ENCODE data around the gene TAPBPL.

TAPBPL gene

DNA sequence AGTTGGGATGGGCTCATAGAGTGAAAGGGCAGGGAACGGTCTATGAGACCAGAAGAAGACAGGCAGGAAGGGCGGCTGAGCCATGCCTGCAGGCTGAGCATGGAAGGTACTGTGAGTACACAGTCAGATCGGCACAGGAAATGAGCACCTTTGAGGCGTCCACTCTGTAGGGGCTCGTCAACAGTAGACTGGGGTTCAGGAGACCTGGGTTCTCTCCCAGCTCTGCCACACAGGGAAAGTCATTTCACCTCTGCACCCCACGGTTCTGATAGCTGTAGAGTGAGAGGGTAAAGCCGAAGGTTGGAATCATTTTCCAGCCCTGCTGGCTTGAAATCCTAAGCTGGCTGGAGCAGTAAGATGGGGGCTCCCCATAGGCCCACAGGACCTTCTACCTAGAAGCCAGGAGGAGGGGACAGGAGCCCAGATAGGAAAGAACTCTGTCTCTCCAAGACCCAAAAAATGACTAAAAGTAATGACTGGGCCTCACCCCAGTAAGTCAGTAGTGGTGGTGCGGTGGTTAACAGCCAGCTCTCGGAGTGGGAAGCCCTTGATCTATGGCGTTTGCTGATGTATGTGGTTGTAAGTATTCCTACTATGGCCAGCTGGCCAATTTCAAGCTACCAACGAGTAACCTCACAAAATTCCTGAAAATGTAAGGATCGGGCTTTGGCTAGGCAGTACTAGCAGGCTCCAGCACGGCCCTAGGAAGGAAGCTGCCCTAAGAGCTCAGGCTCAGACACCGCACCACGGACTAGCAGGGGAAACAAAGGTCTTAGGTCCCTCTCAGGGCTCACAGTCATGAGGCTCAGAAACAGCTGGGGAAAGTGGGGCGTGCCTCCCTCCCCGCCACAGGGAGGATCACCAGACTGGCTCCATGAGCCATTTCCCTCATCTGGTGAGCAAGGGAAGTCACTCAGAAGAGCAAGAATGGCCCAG lies 17.4 kb upstream of the TAPBPL start:
- TF ChIP-seq TAF1 (IDR thresholded peaks at IDR 0.05; ENCODE audit: low read depth) (no peak), YY1 (IDR thresholded peaks at IDR 0.05; ENCODE audit: low read depth) (no peak), ZBTB7A (IDR thresholded peaks at IDR 0.05; ENCODE audit: low read depth) (no peak), RAD21 (IDR thresholded peaks at IDR 0.05; ENCODE audit: low read depth) (no peak), TEAD4 (IDR thresholded peaks at IDR 0.05) (no peak), CREB1 (IDR thresholded peaks at IDR 0.05; ENCODE audit: low read depth) (no peak)

DNA sequence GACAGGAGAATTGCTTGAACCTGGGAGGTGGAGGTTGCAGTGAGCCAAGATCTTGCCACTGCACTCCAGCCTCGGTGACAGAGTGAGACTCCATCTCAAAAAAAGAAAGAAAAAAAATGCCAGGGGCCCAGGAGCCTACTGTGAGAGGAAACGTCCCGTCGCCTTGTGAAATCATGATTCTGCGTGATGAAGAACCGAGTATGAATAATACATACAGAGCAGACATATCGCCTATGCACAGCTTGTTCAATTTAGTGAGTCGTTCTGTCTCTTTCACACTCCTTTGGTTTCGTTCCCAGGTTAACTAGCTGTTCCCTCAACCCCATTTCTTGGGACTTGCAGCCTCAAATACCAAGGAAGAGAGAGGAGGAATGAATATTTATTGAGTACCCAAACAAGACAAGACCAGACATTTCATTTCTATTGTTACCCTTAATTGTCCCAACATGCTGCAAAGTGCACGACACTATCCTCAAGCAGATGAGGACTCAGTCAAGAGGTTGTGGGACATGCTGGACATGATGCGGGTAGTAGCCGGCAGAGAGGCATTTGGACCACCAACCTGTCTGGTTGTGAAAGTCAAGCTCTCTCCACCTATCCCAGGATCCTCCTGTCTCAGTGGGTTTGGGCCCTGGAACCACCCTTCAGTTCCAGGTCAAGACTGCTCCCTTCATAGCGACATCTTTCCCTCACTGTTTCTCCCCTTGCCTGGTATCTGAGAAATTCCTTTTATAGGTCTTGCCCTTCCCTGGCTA lies 15.7 kb upstream of the TAPBPL start:
- no peak for TF ChIP-seq CEBPB (IDR thresholded peaks at IDR 0.05)
- TF ChIP-seq, protein P1, sequence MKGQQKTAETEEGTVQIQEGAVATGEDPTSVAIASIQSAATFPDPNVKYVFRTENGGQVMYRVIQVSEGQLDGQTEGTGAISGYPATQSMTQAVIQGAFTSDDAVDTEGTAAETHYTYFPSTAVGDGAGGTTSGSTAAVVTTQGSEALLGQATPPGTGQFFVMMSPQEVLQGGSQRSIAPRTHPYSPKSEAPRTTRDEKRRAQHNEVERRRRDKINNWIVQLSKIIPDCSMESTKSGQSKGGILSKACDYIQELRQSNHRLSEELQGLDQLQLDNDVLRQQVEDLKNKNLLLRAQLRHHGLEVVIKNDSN (IDR thresholded peaks at IDR 0.05): no peak
- TF ChIP-seq ZBTB7A (IDR thresholded peaks at IDR 0.05; ENCODE audit: low read depth): no peak
- TF ChIP-seq YY1 (IDR thresholded peaks at IDR 0.05; ENCODE audit: low read depth): no peak
- no peak for TF ChIP-seq EP300 (IDR thresholded peaks at IDR 0.05; ENCODE audit: borderline replicate concordance)
- TF ChIP-seq FOXM1 (IDR thresholded peaks at IDR 0.05; ENCODE audit: borderline replicate concordance, low read depth): no peak
- no peak for TF ChIP-seq CREB1 (IDR thresholded peaks at IDR 0.05; ENCODE audit: low read depth)
- no peak for TF ChIP-seq EGR1 (IDR thresholded peaks at IDR 0.05)
- TF ChIP-seq TCF12 (IDR thresholded peaks at IDR 0.05; ENCODE audit: low read depth): no peak
- TF ChIP-seq, protein P2, sequence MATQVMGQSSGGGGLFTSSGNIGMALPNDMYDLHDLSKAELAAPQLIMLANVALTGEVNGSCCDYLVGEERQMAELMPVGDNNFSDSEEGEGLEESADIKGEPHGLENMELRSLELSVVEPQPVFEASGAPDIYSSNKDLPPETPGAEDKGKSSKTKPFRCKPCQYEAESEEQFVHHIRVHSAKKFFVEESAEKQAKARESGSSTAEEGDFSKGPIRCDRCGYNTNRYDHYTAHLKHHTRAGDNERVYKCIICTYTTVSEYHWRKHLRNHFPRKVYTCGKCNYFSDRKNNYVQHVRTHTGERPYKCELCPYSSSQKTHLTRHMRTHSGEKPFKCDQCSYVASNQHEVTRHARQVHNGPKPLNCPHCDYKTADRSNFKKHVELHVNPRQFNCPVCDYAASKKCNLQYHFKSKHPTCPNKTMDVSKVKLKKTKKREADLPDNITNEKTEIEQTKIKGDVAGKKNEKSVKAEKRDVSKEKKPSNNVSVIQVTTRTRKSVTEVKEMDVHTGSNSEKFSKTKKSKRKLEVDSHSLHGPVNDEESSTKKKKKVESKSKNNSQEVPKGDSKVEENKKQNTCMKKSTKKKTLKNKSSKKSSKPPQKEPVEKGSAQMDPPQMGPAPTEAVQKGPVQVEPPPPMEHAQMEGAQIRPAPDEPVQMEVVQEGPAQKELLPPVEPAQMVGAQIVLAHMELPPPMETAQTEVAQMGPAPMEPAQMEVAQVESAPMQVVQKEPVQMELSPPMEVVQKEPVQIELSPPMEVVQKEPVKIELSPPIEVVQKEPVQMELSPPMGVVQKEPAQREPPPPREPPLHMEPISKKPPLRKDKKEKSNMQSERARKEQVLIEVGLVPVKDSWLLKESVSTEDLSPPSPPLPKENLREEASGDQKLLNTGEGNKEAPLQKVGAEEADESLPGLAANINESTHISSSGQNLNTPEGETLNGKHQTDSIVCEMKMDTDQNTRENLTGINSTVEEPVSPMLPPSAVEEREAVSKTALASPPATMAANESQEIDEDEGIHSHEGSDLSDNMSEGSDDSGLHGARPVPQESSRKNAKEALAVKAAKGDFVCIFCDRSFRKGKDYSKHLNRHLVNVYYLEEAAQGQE (IDR thresholded peaks at IDR 0.05; ENCODE audit: low read depth): no peak
- TF ChIP-seq TAF1 (IDR thresholded peaks at IDR 0.05; ENCODE audit: low read depth): no peak
- TF ChIP-seq NFIC (IDR thresholded peaks at IDR 0.05): no peak
- no peak for TF ChIP-seq RAD21 (IDR thresholded peaks at IDR 0.05; ENCODE audit: low read depth)
- TF ChIP-seq, protein P3, sequence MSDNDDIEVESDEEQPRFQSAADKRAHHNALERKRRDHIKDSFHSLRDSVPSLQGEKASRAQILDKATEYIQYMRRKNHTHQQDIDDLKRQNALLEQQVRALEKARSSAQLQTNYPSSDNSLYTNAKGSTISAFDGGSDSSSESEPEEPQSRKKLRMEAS (IDR thresholded peaks at IDR 0.05): no peak
- no peak for TF ChIP-seq TEAD4 (IDR thresholded peaks at IDR 0.05)

DNA sequence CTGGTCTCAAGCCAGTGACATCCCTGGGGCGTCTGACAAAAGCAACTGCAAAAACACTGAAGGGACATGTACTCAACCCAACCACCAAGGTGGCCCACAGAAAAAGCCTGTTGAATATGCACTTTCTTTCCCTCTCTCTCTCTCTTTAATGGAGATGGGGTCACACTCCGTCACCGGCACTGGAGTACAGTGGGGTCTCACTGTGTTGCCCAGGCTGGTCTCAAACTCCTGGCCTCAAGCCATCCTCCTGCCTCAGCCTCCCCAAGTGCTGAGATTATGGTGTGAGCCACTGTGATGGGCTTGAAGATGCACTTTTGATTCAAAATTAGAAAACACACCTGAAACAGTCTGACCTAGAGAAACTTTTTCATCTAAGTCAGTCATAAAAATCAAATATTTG lies 14.3 kb upstream of the TAPBPL start:
- TF ChIP-seq ZBTB7A (IDR thresholded peaks at IDR 0.05; ENCODE audit: low read depth): no peak
- TF ChIP-seq, protein P2 (IDR thresholded peaks at IDR 0.05; ENCODE audit: low read depth): no peak

DNA sequence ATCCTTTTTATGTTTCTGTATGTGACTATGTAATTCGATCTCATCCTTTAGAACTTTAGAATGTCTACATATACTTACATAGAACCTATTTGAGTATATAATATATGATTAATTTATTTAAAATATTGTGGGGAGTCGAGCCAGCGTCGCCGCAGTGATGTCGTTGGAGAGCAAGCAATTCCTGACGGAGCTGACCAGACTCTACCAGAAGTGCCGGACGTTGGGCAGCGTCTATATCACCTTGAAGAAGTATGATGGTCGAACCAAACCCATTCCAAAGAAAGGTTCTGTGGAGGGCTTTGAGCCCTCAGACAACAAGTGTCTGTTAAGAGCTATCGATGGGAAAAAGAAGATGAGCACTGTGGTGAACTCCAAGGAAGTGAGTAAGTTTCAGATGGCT lies 13.5 kb upstream of the TAPBPL start:
- TF ChIP-seq TCF12 (IDR thresholded peaks at IDR 0.05; ENCODE audit: low read depth): no peak
- no peak for TF ChIP-seq EGR1 (IDR thresholded peaks at IDR 0.05)
- TF ChIP-seq, protein P3 (IDR thresholded peaks at IDR 0.05): no peak
- no peak for TF ChIP-seq CEBPB (IDR thresholded peaks at IDR 0.05)
- no peak for TF ChIP-seq TAF1 (IDR thresholded peaks at IDR 0.05; ENCODE audit: low read depth)
- TF ChIP-seq ZBTB7A (IDR thresholded peaks at IDR 0.05; ENCODE audit: low read depth): no peak
- TF ChIP-seq EP300 (IDR thresholded peaks at IDR 0.05; ENCODE audit: borderline replicate concordance): no peak
- TF ChIP-seq, protein P2 (IDR thresholded peaks at IDR 0.05; ENCODE audit: low read depth): no peak

All from Ishikawa (cell line).